ENCODE results near the gene COA8. TPM values are rescaled to one million over a fixed set of nuclear protein-coding genes. Genes with fewer than 3 reads are reported as not detected.

COA8 gene
- total and polyA plus RNA-seq, 2 of the 13 experiments (the other 11 are each of a cell fraction or from before 2014, with no cell fraction given), result 10.9 to 25.1 TPM

- no peaks in the 10 kb centered on the region for H3K79me2 ChIP-seq (ENCODE audit: insufficient read depth, low read length)
- no peaks in the 10 kb centered on the region for H3K9me3 ChIP-seq (ENCODE audit: low read length)
- peak; percentile 93 for ATAC-seq
- no peaks in the 10 kb centered on the region for H3K36me3 ChIP-seq (replicated peaks in 1 of 2; ENCODE audit: control insufficient read depth in 1 of 2, insufficient read depth in 2 of 2, low read length in 2 of 2)
- peak overlapping the region; percentile 58 for H3K9ac ChIP-seq (ENCODE audit: insufficient read depth, low read depth, low read length)
- DNase-seq (ENCODE audit: low spot score), result peak; percentile 89
- no TSS peak for BruUV-seq (replicated peaks)
- WGBS (ENCODE audit: low lambda C conversion rate), result 54% methylated on average over 18 of the region's 30 CpGs
- peak; percentile 66 for FAIRE-seq
- H3K4me3 ChIP-seq (replicated peaks in 1 of 3; ENCODE audit: insufficient read depth in 1 of 3, low read depth in 2 of 3, low read length in 3 of 3), result peak overlapping the region in 2 of 3 experiments; percentile 34 to 65; a peak in 4 of 6 replicates
- H2AFZ ChIP-seq (ENCODE audit: low read length), result no peak overlapping the region
- H3K27ac ChIP-seq (ENCODE audit: extremely low read length, insufficient read depth, low read length), result peak overlapping the region; percentile 59
- ChIA-PET CTCF (ENCODE audit: low intra/inter-chr PET ratio, low total read pairs) (interaction anchor here (0.6 to 1.6 kb wide), 3 partner anchors 31 to 50 kb away, joined by 3 to 6 read pairs (median 6); no protein-coding TSS in a partner anchor), POLR2A (interaction anchor here (1.0 to 3.0 kb wide), 5 partner anchors 10 to 27 kb away, joined by 3 to 21 read pairs (median 6); partner anchors contain the start of genes BAG5, CKB and TRMT61A)
- in situ Hi-C loops (cut with HindIII; ENCODE audit: extremely low pct_ligation_motif_present, low pct_unique_long_range_greater_than_20kb), result loop anchor here (5.0 kb wide), 1 partner anchor 47 kb away; no protein-coding TSS in a partner anchor
- intact Hi-C loops (cut with micrococcal nuclease; ENCODE audit: unreplicated experiment), result no loop called here
- no peaks in the 10 kb centered on the region for H4K20me1 ChIP-seq (ENCODE audit: insufficient read depth, low read length)
- peaks cover 21% of the 10 kb centered on the region for H3K4me1 ChIP-seq (ENCODE audit: insufficient read depth, low read length)
- H3K4me2 ChIP-seq (ENCODE audit: low read depth, low read length), result peak overlapping the region; percentile 85
- H3K27me3 ChIP-seq (ENCODE audit: control insufficient read depth in 1 of 2, insufficient read depth in 2 of 2, low read length in 2 of 2), result no peaks in the 10 kb centered on the region
- TF ChIP-seq ZNF251 (CRISPR knock-in tag; IDR thresholded peaks at IDR 0.05), result no peak
- peak; percentile 77 for TF ChIP-seq CTCF (CRISPR knock-in tag; IDR thresholded peaks at IDR 0.05)
- TF ChIP-seq KDM5B (CRISPR knock-in tag; IDR thresholded peaks at IDR 0.05; ENCODE audit: borderline replicate concordance), result 0 out of 2 replicates have a peak, but pooled peaks have one; percentile 18
- TF ChIP-seq ZFX (CRISPR knock-in tag; IDR thresholded peaks at IDR 0.05; ENCODE audit: low read depth), result peak; percentile 87
- TF ChIP-seq ZNF616 (CRISPR knock-in tag; IDR thresholded peaks at IDR 0.05; ENCODE audit: low read depth), result peak; percentile 60; the same call in 1 of the 2 replicates
- TF ChIP-seq PITX1 (CRISPR knock-in tag; IDR thresholded peaks at IDR 0.05), result peak; percentile 15; the same call in 1 of the 2 replicates
- 0 out of 2 replicates have a peak, but pooled peaks have one; percentile 6 for TF ChIP-seq MIXL1 (CRISPR knock-in tag; IDR thresholded peaks at IDR 0.05)
- no peak for TF ChIP-seq SOX6 (IDR thresholded peaks at IDR 0.05)
- TF ChIP-seq SOX6 (CRISPR knock-in tag; IDR thresholded peaks at IDR 0.05), result peak; percentile 57
- no peak for TF ChIP-seq FOXJ3 (CRISPR knock-in tag; IDR thresholded peaks at IDR 0.05; ENCODE audit: borderline replicate concordance)
- no peak for TF ChIP-seq RFX1 (IDR thresholded peaks at IDR 0.05)
- TF ChIP-seq DPF2 (CRISPR knock-in tag; IDR thresholded peaks at IDR 0.05; ENCODE audit: borderline replicate concordance, low read depth), result peak; percentile 26; the same call in 1 of the 2 replicates
- TF ChIP-seq TBX2 (CRISPR knock-in tag; IDR thresholded peaks at IDR 0.05; ENCODE audit: borderline replicate concordance), result peak; percentile 55
- TF ChIP-seq IRF9 (CRISPR knock-in tag; IDR thresholded peaks at IDR 0.05; ENCODE audit: borderline replicate concordance), result no peak
- peak; percentile 46 for TF ChIP-seq XRCC5 (optimal IDR thresholded peaks at IDR 0.05; ENCODE audit: low read length)
- TF ChIP-seq ZNF10 (CRISPR knock-in tag; IDR thresholded peaks at IDR 0.05; ENCODE audit: borderline replicate concordance, low read depth), result no peak
- 0 out of 2 replicates have a peak, but pooled peaks have one; percentile 34 for TF ChIP-seq ZNF510 (CRISPR knock-in tag; IDR thresholded peaks at IDR 0.05; ENCODE audit: low read depth)
- TF ChIP-seq THAP11 (CRISPR knock-in tag; IDR thresholded peaks at IDR 0.05), result peak; percentile 25; the same call in 1 of the 2 replicates
- TF ChIP-seq GMEB1 (CRISPR knock-in tag; IDR thresholded peaks at IDR 0.05; ENCODE audit: borderline replicate concordance), result 0 out of 2 replicates have a peak, but pooled peaks have one; percentile 24
Measured at GRCh38 chr14:103549361-103550311, 13.1 kb upstream of the COA8 start.

Data from HepG2 (cell line).